Measurements from ENCODE around the gene PCNX2.

GRCh38 chr1:232958067-232958466 lies 337.5 kb downstream of the PCNX2 start:
- TF ChIP-seq BACH2 (CRISPR knock-in tag; IDR thresholded peaks at IDR 0.05; ENCODE audit: borderline replicate concordance): no peak
- no peak for TF ChIP-seq ZNF565 (CRISPR knock-in tag; conservative IDR thresholded peaks at IDR 0.05; ENCODE audit: low read depth)
- no peak for TF ChIP-seq SNAI2 (CRISPR knock-in tag; IDR thresholded peaks at IDR 0.05)
- TF ChIP-seq PATZ1 (CRISPR knock-in tag; IDR thresholded peaks at IDR 0.05; ENCODE audit: borderline replicate concordance): no peak
- no peak for TF ChIP-seq ZFP3 (CRISPR knock-in tag; IDR thresholded peaks at IDR 0.05)
- no peak for TF ChIP-seq CSDC2 (CRISPR knock-in tag; IDR thresholded peaks at IDR 0.05)
- no peak for TF ChIP-seq ZFP30 (CRISPR knock-in tag; IDR thresholded peaks at IDR 0.05)
- no peak for TF ChIP-seq RARB (CRISPR knock-in tag; IDR thresholded peaks at IDR 0.05)
- no peak for TF ChIP-seq ZC3H10 (CRISPR knock-in tag; IDR thresholded peaks at IDR 0.05)
- no peak for TF ChIP-seq ARNTL (CRISPR knock-in tag; IDR thresholded peaks at IDR 0.05; ENCODE audit: borderline replicate concordance, low read depth)
- no peak for TF ChIP-seq ZNF8 (CRISPR knock-in tag; IDR thresholded peaks at IDR 0.05)
